HepG2 (cell line): Measurements from ENCODE around the gene KANSL1. TPM values are rescaled to one million over a fixed set of nuclear protein-coding genes. Genes with fewer than 3 reads are reported as not detected.

Experiments used
- ATAC-seq: fragments of 200-7000 bp; cut with Tn5 transposase; 3 replicates; pipeline ENCODE4 v1.9.1; 2020; ENCODE audit warnings: mild to moderate bottlenecking, moderate library complexity
- BruUV-seq: library from RNA; stranded (reverse); fragments of 400-500 nt; replicated peaks from 2 replicates; lab custom pipeline; 2021; lab: Mats Ljungman, UMichigan
- CTCF ChIA-PET: fragments of 300-600 bp; formaldehyde crosslinking; extraction: SDS; loops from one replicate; lab custom pipeline; 2021; ENCODE audit warnings: low total read pairs, inconsistent platforms, low intra/inter-chr PET ratio; lab: Yijun Ruan, JAX
- POLR2A ChIA-PET: fragments of 350-600 bp; sonication (Branson Sonifier 250); formaldehyde crosslinking; loops from one replicate; lab custom pipeline; 2020; ENCODE audit warnings: antibody characterized with exemption, inconsistent platforms; lab: Yijun Ruan, JAX
- DNase-seq: peaks from one replicate; pipeline ENCODE4 v3.0.0-alpha.2; 2015; ENCODE audit warnings: low spot score
- FAIRE-seq: peaks from 3 replicates; lab custom pipeline; 2011; peaks lifted over from hg19 to GRCh38; lab: Jason Lieb, UNC
- H2AFZ ChIP-seq: one replicate; pipeline ENCODE4 v1.6.1; 2011; ENCODE audit warnings: low read length, inconsistent platforms
- H3K27ac ChIP-seq: fragments of 300-600 bp; 3 replicates; pipeline ENCODE4 v1.8.0; 2011; ENCODE audit warnings: mixed run types, mild to moderate bottlenecking, mixed read lengths, low read length, inconsistent platforms; ENCODE audit not compliant: insufficient read depth; ENCODE audit errors: extremely low read length
- H3K27me3 ChIP-seq, 2 experiments: fragments of 200-600 bp in 1 of 2; 2 replicates in 1 of 2; 3 replicates in 1 of 2; pipeline versions ENCODE4 v1.6.0 to v1.8.0; 2011; ENCODE audit warnings: low read length in 2 of 2, mild to moderate bottlenecking in 2 of 2, moderate library complexity in 2 of 2, inconsistent platforms in 1 of 2; ENCODE audit not compliant: insufficient read depth in 2 of 2, control insufficient read depth in 1 of 2
- H3K36me3 ChIP-seq, 2 experiments: fragments of 200-600 bp in 1 of 2; replicated peaks in 1 of 2; 2 replicates in 1 of 2; 3 replicates in 1 of 2; pipeline versions ENCODE4 v1.5.1 to v1.8.0; 2011; ENCODE audit warnings: low read length in 2 of 2, inconsistent platforms in 1 of 2; ENCODE audit not compliant: insufficient read depth in 2 of 2, control insufficient read depth in 1 of 2
- H3K4me1 ChIP-seq: 2 replicates; pipeline ENCODE4 v1.5.1; 2012; ENCODE audit warnings: low read length, inconsistent platforms; ENCODE audit not compliant: insufficient read depth
- H3K4me2 ChIP-seq: 2 replicates; pipeline ENCODE4 v1.6.0; 2011; ENCODE audit warnings: low read depth, low read length, inconsistent platforms
- H3K4me3 ChIP-seq, 3 experiments: fragments of 200-600 bp in 1 of 3; sonication (generic), shearing (Covaris generic) in 1 of 3; replicated peaks in 1 of 3; 2 replicates each; pipeline ENCODE4 v1.5.1; 2011 to 2016; ENCODE audit warnings: low read length in 3 of 3, inconsistent platforms in 2 of 3, low read depth in 2 of 3, mild to moderate bottlenecking in 2 of 3, control low read depth in 1 of 3, mixed read lengths in 1 of 3; ENCODE audit not compliant: insufficient read depth in 1 of 3
- H3K79me2 ChIP-seq: one replicate; pipeline ENCODE4 v1.6.1; 2011; ENCODE audit warnings: low read length, inconsistent platforms; ENCODE audit not compliant: insufficient read depth
- H3K9ac ChIP-seq: 2 replicates; pipeline ENCODE4 v1.6.0; 2011; ENCODE audit warnings: mild to moderate bottlenecking, low read depth, low read length, inconsistent platforms; ENCODE audit not compliant: insufficient read depth
- H3K9me3 ChIP-seq: 2 replicates; pipeline ENCODE4 v1.5.1; 2012; ENCODE audit warnings: mild to moderate bottlenecking, low read length
- H4K20me1 ChIP-seq: 2 replicates; pipeline ENCODE4 v1.6.0; 2011; ENCODE audit warnings: inconsistent platforms, mild to moderate bottlenecking, low read length, moderate library complexity; ENCODE audit not compliant: insufficient read depth
- PRDM15 ChIP-seq: sonication (generic); formaldehyde crosslinking; IDR thresholded peaks from 2 replicates; pipeline ENCODE4 v1.4.0; 2020; ENCODE audit warnings: missing genetic modification reagents
- YY1 ChIP-seq: IDR thresholded peaks from 2 replicates; pipeline ENCODE4 v1.6.1; 2011; ENCODE audit warnings: low read length, low read depth, moderate library complexity, mild to moderate bottlenecking; ENCODE audit not compliant: insufficient read depth, insufficient replicate concordance
- ZFAT ChIP-seq: sonication (generic); formaldehyde crosslinking; conservative IDR thresholded peaks from 2 replicates; pipeline ENCODE4 v1.8.1; 2023; ENCODE audit warnings: missing genetic modification reagents, inconsistent platforms
- ZNF225 ChIP-seq: sonication (generic); formaldehyde crosslinking; IDR thresholded peaks from 2 replicates; pipeline ENCODE4 v1.4.0; 2020; ENCODE audit warnings: mild to moderate bottlenecking, missing genetic modification reagents
- ZNF280B ChIP-seq: sonication (generic); formaldehyde crosslinking; IDR thresholded peaks from 2 replicates; pipeline ENCODE4 v1.5.0; 2020; ENCODE audit warnings: missing genetic modification reagents, mild to moderate bottlenecking, borderline replicate concordance
- ZNF768 ChIP-seq: sonication (generic); formaldehyde crosslinking; IDR thresholded peaks from 2 replicates; pipeline ENCODE4 v1.4.0; 2020; ENCODE audit warnings: missing genetic modification reagents
- ZNF770 ChIP-seq: sonication (generic); formaldehyde crosslinking; IDR thresholded peaks from 2 replicates; pipeline ENCODE4 v1.5.0; 2020; ENCODE audit warnings: mild to moderate bottlenecking, missing genetic modification reagents
- WGBS: methylation state at CpG from one replicate; pipeline ENCODE4 v1.1.6; 2017; ENCODE audit warnings: low lambda C conversion rate; 5-methylcytosine and 5-hydroxymethylcytosine counted together
- in situ Hi-C: cut with HindIII; loops from 2 replicates; pipeline ENCODE4 v1.10.0; 2017; ENCODE audit warnings: low pct_unique_long_range_greater_than_20kb; ENCODE audit not compliant: extremely low pct_ligation_motif_present
- intact Hi-C: fragments of 100-400 bp; cut with micrococcal nuclease; formaldehyde crosslinking; loops from one replicate; pipeline ENCODE4 v1.10.0; 2022; ENCODE audit not compliant: unreplicated experiment
- polyA plus RNA-seq, 8 experiments: library from polyadenylated mRNA; depleted of rRNA in 3 of 8; stranded (reverse) in 7 of 8; unstranded in 1 of 8; fragments of >200 nt; fragmentation: Illumina TruSeq in 4 of 8; extraction: Trizol in 4 of 8; gene quantifications; 2 replicates each; pipeline versions ENCODE4 v1.2.1 to v1.2.3, GENCODE V29; 2011 to 2016; ENCODE audit warnings: low read depth in 4 of 8, missing spikeins in 1 of 8, mixed read lengths in 1 of 8; ENCODE audit not compliant: insufficient read depth in 1 of 8
- total RNA-seq, 5 experiments: library from RNA; depleted of rRNA; stranded (reverse); fragments of >200 nt; fragmentation: Illumina TruSeq; extraction: Trizol; gene quantifications; 2 replicates each; pipeline ENCODE4 v1.2.3, GENCODE V29; 2016; ENCODE audit warnings: low read depth in 1 of 5

KANSL1 gene
- total and polyA plus RNA-seq, 2 of the 13 experiments (the other 11 are each of a cell fraction or from before 2014, with no cell fraction given): 24.0 to 59.6 TPM

- Histone ChIP-seq H3K36me3 (no peaks in the 10 kb centered on the region), H3K9me3 (no peaks in the 10 kb centered on the region), H3K27me3 (0 out of 5 replicates have a peak, but pooled peaks cover 0 to 1% of the 10 kb centered on the region in 2 experiments), H3K9ac (no peak overlapping the region), H3K4me1 (peaks cover 30% of the 10 kb centered on the region), H3K4me2 (no peak overlapping the region), H2AFZ (no peak overlapping the region), H3K27ac (no peak overlapping the region)
- DNase-seq: no peak
- intact Hi-C loops: no loop called here
- CTCF ChIA-PET: no interaction called here
- WGBS: 76% methylated on average over 16 of the region's 16 CpGs
- BruUV-seq: no TSS peak
- ATAC-seq: no peak
- in situ Hi-C loops: no loop called here
- TF ChIP-seq ZFAT (CRISPR knock-in tag): no peak
- peak; percentile 73; the same call in 1 of the 2 replicates for TF ChIP-seq ZNF770 (CRISPR knock-in tag)
- TF ChIP-seq, all 625 proteins: peak for 1
- no peaks in the 10 kb centered on the region for H3K79me2 ChIP-seq
- POLR2A ChIA-PET: no interaction called here
- H3K4me3 ChIP-seq: no peak overlapping the region
- no peaks in the 10 kb centered on the region for H4K20me1 ChIP-seq
- no peak for FAIRE-seq
These were observed 199.1 kb downstream of the KANSL1 start for GRCh38 chr17:45993962-45994627.

GRCh38 chr17:45992904-45993303, 200.3 kb downstream of the KANSL1 start:
- CTCF ChIA-PET: no interaction called here

More at GRCh38 chr17:45992904-45993303, 200.3 kb downstream of the KANSL1 start:
- in situ Hi-C loops (no loop called here), intact Hi-C loops (no loop called here)
- Histone ChIP-seq H3K4me1 (peaks cover 42% of the 10 kb centered on the region), H3K27ac (no peak overlapping the region), H3K27me3 (no peaks in the 10 kb centered on the region), H4K20me1 (no peaks in the 10 kb centered on the region), H3K9me3 (no peaks in the 10 kb centered on the region), H3K36me3 (no peaks in the 10 kb centered on the region), H3K4me3 (no peak overlapping the region), H3K9ac (no peak overlapping the region), H3K4me2 (no peak overlapping the region), H2AFZ (no peak overlapping the region), H3K79me2 (no peaks in the 10 kb centered on the region)
- FAIRE-seq (no peak), DNase-seq (no peak), ATAC-seq (peak; percentile 75)
- WGBS: 83% methylated on average over 8 of the region's 10 CpGs
- TF ChIP-seq ZNF225 (CRISPR knock-in tag): no peak
- peak; percentile 29; the same call in 1 of the 2 replicates for TF ChIP-seq ZNF768 (CRISPR knock-in tag)
- peak; percentile 21 for TF ChIP-seq YY1
- TF ChIP-seq PRDM15 (CRISPR knock-in tag): peak; percentile 98
- TF ChIP-seq ZNF280B (CRISPR knock-in tag): peak; percentile 53; the same call in 1 of the 2 replicates
- POLR2A ChIA-PET: no interaction called here
- BruUV-seq: no TSS peak
